PFSK-1 (cell line): Measurements from ENCODE around the gene KRT31.

Experiments used
- FOXP2 ChIP-seq: optimal IDR thresholded peaks from 2 replicates; pipeline ENCODE3; 2011; ENCODE audit warnings: borderline replicate concordance, control low read depth, inconsistent platforms; ENCODE audit not compliant: insufficient read depth; ENCODE audit errors: extremely low read length, extremely low read depth
- POLR2AphosphoS5 ChIP-seq: IDR thresholded peaks from 2 replicates; pipeline ENCODE4 v1.6.1; 2012; ENCODE audit warnings: low read depth, mild to moderate bottlenecking, control low read depth, low read length, moderate library complexity
- REST ChIP-seq, 2 experiments: IDR thresholded peaks; 2 replicates each; pipeline versions ENCODE4 v1.6.1 to v1.8.0; 2011 to 2012; ENCODE audit warnings: low read depth in 2 of 2, low read length in 2 of 2, control low read depth in 1 of 2, inconsistent platforms in 1 of 2, mild to moderate bottlenecking in 1 of 2, moderate library complexity in 1 of 2; ENCODE audit not compliant: insufficient read depth in 1 of 2
- SIN3A ChIP-seq: IDR thresholded peaks from 2 replicates; pipeline ENCODE4 v1.6.1; 2012; ENCODE audit warnings: mild to moderate bottlenecking, low read length, moderate library complexity, borderline replicate concordance; ENCODE audit not compliant: insufficient read depth
- TAF1 ChIP-seq: IDR thresholded peaks from 2 replicates; pipeline ENCODE4 v1.6.1; 2012; ENCODE audit warnings: low read length, control low read depth, borderline replicate concordance; ENCODE audit not compliant: insufficient read depth

The KRT31 gene

GRCh38 chr17:41442739-41443138 is 45.3 kb upstream of the KRT31 start:
- TF ChIP-seq TAF1 = no peak
- no peak for TF ChIP-seq SIN3A
- TF ChIP-seq FOXP2 = no peak
- TF ChIP-seq REST (IDR thresholded peaks at IDR 0.05; ENCODE audit: insufficient read depth in 1 of 2, low read depth in 2 of 2, low read length in 2 of 2) = no peak
- TF ChIP-seq POLR2AphosphoS5 = no peak

GRCh38 chr17:41440531-41441033 is 43.2 kb upstream of the KRT31 start, which contains the start of gene KRT38:
Gene KRT38 (minus strand): TSS chr17:41440983. CDS start chr17:41440921, 62 bp downstream.
- TF ChIP-seq TAF1 (no peak), FOXP2 (no peak), SIN3A (no peak), REST (IDR thresholded peaks at IDR 0.05; ENCODE audit: insufficient read depth in 1 of 2, low read depth in 2 of 2, low read length in 2 of 2) (no peak), POLR2AphosphoS5 (no peak)

DNA sequence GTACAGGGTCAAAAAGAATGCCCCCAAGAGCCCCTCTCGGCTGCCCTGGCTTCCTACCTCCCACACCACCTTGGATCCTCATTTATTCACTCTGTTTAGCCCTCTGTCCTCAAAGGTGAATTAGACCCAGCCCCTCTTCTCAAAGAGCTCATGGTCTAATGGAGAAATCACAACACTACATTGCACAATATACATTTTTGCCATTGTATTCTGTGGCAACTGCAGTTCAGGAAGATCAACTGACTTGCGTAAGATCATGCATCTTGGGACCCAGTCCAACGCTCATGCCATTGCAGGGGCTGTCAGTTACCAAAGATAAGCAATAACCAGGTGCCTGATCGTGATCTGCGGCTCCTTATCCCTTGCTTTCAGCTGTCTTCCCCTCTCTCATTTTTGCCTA is 42.0 kb upstream of the KRT31 start:
- no peak for TF ChIP-seq POLR2AphosphoS5
- TF ChIP-seq SIN3A = no peak
- no peak for TF ChIP-seq FOXP2
- no peak for TF ChIP-seq REST (IDR thresholded peaks at IDR 0.05; ENCODE audit: insufficient read depth in 1 of 2, low read depth in 2 of 2, low read length in 2 of 2)
- no peak for TF ChIP-seq TAF1

DNA sequence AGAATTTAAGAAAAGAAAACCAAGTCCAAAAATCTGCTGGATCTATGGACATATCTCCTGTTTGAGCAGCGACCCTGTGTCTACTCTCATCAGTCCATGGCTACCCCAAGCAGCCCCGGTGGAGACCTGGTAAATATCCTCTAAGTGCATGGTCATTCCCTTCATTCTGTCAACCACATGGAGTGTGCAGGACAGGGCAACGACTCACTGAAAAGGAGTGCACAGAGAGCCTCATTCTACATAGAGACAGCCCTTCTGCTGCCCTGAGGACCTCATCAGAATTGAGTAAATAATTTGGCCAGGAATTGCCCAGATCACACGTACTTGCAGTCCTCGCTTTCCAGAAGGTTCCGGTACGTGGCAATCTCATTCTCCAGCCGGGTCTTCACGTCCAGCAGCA is 40.4 kb upstream of the KRT31 start:
- TF ChIP-seq TAF1 (no peak), SIN3A (no peak), POLR2AphosphoS5 (no peak), REST (IDR thresholded peaks at IDR 0.05; ENCODE audit: insufficient read depth in 1 of 2, low read depth in 2 of 2, low read length in 2 of 2) (no peak), FOXP2 (no peak)

GRCh38 chr17:41437254-41437653 is 39.8 kb upstream of the KRT31 start:
- TF ChIP-seq FOXP2 = no peak
- TF ChIP-seq REST (IDR thresholded peaks at IDR 0.05; ENCODE audit: insufficient read depth in 1 of 2, low read depth in 2 of 2, low read length in 2 of 2) = no peak
- no peak for TF ChIP-seq SIN3A
- no peak for TF ChIP-seq POLR2AphosphoS5
- TF ChIP-seq TAF1 = no peak
